GM12891 (cell line): ENCODE data around the gene PPP2R5E.

Experiments used
- POLR2A ChIP-seq: IDR thresholded peaks from 2 replicates; pipeline ENCODE4 v1.6.1; 2011; ENCODE audit warnings: low read depth, low read length, control low read depth
- POLR2AphosphoS5 ChIP-seq: IDR thresholded peaks from 2 replicates; pipeline ENCODE4 v1.6.1; 2011; ENCODE audit warnings: low read depth, low read length, control low read depth

DNA sequence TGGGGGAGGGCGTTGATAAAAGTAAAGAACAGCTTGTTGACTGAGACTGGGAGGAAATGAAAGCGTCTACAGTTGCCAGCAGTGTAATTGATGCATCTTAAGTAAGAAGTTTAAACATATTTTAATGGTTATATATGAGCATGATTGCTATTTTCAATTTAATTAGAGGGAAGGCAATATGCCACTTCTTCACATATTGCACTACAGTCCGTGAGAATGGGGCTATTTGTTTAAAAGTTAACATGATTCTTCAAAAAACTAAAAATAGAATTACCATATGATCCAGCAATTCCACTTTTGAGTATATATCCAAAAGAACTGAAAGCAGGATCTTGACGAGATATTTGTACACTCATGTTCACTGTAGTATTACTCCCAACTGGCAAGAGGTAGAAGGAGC, 38.3 kb upstream of the PPP2R5E start:
- no peak for TF ChIP-seq POLR2A
- TF ChIP-seq POLR2AphosphoS5 = no peak
